Measurements from ENCODE around the gene P4HA2. TPM values are rescaled to one million over a fixed set of nuclear protein-coding genes. Genes with fewer than 3 reads are reported as not detected.
"Not testable (repeated sequence)": the region's sequence is repeated elsewhere in the genome, so short reads cannot be mapped to it uniquely, and the experiment has no call there.

P4HA2 gene
- total RNA-seq, 2 experiments from 2014 or later, result 15.5 to 18.3 TPM

GRCh38 chr5:132183723-132184122, 43.9 kb downstream of the P4HA2 start:
- ChIA-PET POLR2A (no interaction called here), CTCF (no interaction called here)

DNA sequence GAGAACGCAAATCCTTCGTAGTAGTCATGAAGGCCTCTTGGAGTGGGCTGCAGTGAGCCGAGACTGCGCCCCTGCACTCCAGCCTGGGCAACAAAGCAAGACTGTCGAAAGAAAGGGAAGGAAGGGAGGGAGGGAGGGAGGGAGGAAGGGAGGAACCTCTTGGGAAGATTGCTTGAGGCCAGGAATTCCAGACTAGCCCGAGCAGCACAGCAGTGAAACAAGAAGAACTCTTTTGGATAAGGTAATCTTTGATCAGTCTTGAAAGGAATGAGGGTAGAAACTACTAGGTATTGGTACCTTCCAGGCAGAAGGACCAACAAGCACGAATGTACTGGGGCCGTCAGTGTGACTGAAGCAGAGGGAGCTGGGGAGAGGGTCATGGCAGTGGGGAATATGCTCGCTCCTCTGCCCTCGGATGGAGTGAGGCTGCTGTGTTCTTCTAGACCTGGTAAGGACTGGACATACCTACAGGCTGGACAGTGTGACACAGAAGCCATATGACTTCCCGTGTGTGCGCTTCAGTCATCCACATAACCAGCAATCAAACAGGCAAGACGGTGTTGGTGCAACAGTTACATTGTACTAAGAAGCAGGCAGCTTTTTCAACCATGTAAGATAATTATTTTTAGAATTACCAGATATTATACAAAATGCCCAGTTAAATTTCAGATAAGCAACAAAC, 45.2 kb downstream of the P4HA2 start:
- POLR2A ChIA-PET, result no interaction called here
- CTCF ChIA-PET, result no interaction called here

- POLR2A ChIA-PET, result no interaction called here
These were observed 46.5 kb downstream of the P4HA2 start for GRCh38 chr5:132181011-132181629.

GRCh38 chr5:132180134-132180745, 47.4 kb downstream of the P4HA2 start:
- POLR2A ChIA-PET, result no interaction called here
- CTCF ChIA-PET, result interaction anchor here (0.6 to 1.5 kb wide), 10 partner anchors 10 to 406 kb away, joined by 3 to 7 read pairs (median 3); partner anchors contain the start of gene P4HA2

More at GRCh38 chr5:132181011-132181629, 46.5 kb downstream of the P4HA2 start:
- CTCF ChIA-PET, result interaction anchor here (0.8 to 1.5 kb wide), 6 partner anchors 11 to 319 kb away, joined by 3 to 7 read pairs (median 3); partner anchors contain the start of gene P4HA2

DNA sequence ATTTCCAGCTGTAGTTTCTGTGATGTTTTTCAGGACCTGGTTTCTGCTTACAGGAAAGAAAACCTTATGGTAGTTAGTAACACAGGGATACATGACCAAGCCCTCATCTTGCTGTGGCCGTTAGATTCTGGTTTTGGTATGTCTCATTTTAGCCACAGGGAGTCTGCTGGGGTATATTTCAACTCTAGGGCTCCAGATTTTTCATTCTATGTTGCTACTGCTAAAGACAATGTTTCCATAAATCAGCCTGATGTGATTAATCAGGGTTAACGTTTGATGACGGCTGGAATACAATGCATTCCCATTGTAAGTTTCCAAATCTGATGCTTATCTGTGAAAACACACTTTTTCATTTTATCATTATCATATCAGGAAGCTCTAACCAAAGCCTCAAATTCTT, 48.2 kb downstream of the P4HA2 start:
- CTCF ChIA-PET, result interaction anchor here (0.8 to 1.5 kb wide), 3 partner anchors 76 to 117 kb away, joined by 3 to 4 read pairs (median 4); no protein-coding TSS in a partner anchor
- POLR2A ChIA-PET, result no interaction called here

- ChIA-PET POLR2A (no interaction called here), CTCF (interaction anchor here (0.9 to 1.4 kb wide), 3 partner anchors 12 to 76 kb away, joined by 3 read pairs; no protein-coding TSS in a partner anchor)
These were observed 49.9 kb downstream of the P4HA2 start for GRCh38 chr5:132177691-132178149.

- POLR2A ChIA-PET, result no interaction called here
- CTCF ChIA-PET, result interaction anchor here (0.9 to 1.4 kb wide), 3 partner anchors 13 to 112 kb away, joined by 3 to 5 read pairs (median 3); no protein-coding TSS in a partner anchor
These were observed 50.7 kb downstream of the P4HA2 start for GRCh38 chr5:132176987-132177386.

GRCh38 chr5:132176521-132176945, 51.1 kb downstream of the P4HA2 start:
- ChIA-PET POLR2A (no interaction called here), CTCF (interaction anchor here (0.9 to 1.4 kb wide), 3 partner anchors 13 to 112 kb away, joined by 3 to 5 read pairs (median 3); no protein-coding TSS in a partner anchor)

- ChIA-PET CTCF (interaction anchor here (1.0 kb wide), 1 partner anchor 98 kb away, joined by 3 read pairs; no protein-coding TSS in a partner anchor), POLR2A (no interaction called here)
These were observed 64.7 kb downstream of the P4HA2 start for GRCh38 chr5:132162945-132163344.

DNA sequence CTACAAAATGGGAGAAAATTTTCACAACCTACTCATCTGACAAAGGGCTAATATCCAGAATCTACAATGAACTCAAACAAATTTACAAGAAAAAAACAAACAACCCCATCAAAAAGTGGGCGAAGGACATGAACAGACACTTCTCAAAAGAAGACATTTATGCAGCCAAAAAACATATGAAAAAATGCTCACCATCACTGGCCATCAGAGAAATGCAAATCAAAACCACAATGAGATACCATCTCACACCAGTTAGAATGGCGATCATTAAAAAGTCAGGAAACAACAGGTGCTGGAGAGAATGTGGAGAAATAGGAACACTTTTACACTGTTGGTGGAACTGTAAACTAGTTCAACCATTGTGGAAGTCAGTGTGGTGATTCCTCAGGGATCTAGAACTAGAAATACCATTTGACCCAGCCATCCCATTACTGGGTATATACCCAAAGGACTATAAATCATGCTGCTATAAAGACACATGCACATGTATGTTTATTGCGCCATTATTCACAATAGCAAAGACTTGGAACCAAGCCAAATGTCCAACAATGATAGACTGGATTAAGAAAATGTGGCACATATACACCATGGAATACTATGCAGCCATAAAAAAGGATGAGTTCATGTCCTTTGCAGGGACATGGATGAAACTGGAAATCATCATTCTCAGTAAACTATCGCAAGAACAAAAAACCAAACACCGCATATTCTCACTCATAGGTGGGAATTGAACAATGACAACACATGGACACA, 65.9 kb downstream of the P4HA2 start:
- POLR2A ChIA-PET, result not testable (repeated sequence)
- CTCF ChIA-PET, result interaction anchor here (1.0 kb wide), 1 partner anchor 97 kb away, joined by 3 read pairs; no protein-coding TSS in a partner anchor

- CTCF ChIA-PET, result no interaction called here
- POLR2A ChIA-PET, result no interaction called here
These were observed 71.2 kb downstream of the P4HA2 start for GRCh38 chr5:132156413-132156812.

DNA sequence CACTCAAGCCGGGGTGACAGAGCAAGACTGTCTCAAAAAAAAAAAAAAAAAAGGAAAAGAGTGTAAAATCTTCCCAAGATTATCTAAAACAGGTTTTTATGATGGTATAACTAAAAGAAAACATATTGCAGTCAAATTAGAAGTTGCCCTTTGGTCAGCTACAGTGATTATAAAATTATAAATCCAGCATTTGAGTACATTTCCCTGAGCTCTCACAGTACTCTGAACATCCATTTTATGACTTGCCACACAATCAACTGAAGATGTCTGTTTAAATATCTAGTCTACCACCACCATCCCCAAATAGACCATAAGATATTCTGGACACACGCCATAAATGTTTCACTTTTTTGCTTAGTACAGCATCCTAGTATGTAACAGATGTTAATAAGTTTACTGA, 77.1 kb downstream of the P4HA2 start:
- ChIA-PET CTCF (no interaction called here), POLR2A (interaction anchor here (0.7 kb wide), 1 partner anchor 33 kb away, joined by 8 read pairs; no protein-coding TSS in a partner anchor)

DNA sequence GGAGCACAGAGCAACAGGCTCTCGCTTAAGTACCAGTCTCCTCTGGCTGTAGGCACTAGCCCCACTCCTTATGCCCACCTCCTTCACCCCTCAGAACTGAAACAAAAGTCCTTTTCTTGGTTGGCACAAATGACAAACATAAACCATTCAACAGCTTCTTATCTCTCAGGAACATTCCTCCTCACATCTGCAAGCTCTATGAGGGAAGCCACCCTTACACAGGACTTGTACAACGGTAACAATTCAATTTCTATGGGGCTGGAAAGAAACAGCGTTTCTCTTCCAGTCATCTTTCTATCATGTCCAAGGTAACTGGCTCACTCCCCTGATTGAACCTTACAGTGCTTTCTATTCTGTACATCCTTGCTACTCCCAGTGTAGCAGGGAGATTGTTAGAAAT, 80.0 kb downstream of the P4HA2 start:
- POLR2A ChIA-PET, result no interaction called here
- CTCF ChIA-PET, result no interaction called here

DNA sequence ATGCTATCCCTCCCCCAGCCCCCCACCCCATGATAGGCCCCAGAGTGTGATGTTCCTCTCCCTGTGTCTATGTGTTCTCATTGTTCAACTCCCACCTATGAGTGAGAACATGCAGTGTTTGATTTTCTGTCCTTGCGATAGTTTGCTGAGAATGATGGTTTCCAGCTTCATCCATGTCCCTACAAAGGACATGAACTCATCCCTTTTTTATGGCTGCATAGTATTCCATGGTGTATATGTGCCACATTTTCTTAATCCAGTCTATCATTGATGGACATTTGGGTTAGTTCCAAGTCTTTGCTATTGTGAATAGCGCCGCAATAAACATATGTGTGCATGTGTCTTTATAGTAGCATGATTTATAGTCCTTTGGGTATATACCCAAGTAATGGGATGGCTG, 82.3 kb downstream of the P4HA2 start:
- CTCF ChIA-PET, POLR2A ChIA-PET: not testable (repeated sequence)

DNA sequence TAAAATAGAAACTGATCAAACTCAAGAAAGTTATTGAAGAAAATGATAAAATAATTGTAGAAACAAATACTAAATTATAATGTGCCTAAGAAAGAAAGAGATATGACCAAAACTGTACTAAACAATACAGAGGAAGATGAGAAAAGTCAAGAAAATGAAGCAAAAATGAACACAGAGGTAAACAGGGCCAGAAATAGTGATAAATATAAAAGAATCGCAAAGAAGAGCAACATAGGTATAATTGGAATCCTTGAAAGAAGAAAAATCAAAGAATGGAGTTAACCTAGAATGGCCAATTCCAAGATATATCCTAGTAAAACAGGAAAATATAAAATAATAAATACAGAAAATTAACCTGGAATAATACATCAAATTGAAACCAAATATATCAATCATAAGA, 84.5 kb downstream of the P4HA2 start:
- ChIA-PET CTCF (no interaction called here), POLR2A (no interaction called here)

GRCh38 chr5:132142459-132142858, 85.2 kb downstream of the P4HA2 start:
- ChIA-PET POLR2A (no interaction called here), CTCF (no interaction called here)

Measured in activated CD8-positive, alpha-beta memory T cell treated with anti-CD3 and anti-CD28 coated beads for 36 hours (primary cell).